ENCODE data around the gene CBLB.

Gene CBLB

DNA sequence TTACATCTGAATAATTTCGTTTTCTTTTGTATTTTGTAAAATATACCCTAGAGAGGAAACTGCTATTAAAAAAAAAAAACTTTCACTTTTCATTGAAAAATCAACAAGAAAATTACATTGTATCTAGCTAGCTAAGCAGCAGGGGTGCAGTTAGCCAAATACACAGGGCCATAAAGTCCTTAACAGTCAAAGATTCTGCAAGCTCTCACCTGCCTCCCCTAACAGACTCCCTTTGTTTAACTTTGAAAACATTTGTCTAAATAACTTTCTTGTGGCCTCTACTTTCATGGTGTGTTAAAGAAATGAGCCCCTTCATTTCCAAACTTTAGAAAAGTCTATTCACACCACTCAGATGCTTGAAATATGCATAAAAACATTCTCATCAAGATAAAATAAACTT lies 23.3 kb downstream of the CBLB start:
- no peak for DNase-seq

DNA sequence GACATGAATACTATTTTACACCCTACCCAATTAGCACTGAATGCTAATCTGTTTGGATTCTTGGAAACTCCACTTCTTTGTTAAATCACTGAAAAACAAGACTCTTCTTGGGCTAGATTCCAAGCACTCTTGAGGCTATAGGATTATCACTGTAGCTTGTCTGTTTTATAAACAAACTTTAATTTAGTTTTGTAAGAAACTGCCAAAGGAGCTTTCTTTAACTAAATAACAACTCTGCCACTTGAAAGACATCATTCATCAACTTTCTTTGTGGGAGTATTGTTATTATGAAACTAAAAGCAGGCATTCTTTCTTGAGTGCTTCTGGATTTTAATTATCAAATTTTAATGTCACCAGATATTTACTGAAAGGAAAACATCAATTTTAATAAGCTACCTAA lies 24.1 kb downstream of the CBLB start:
- DNase-seq: no peak

DNA sequence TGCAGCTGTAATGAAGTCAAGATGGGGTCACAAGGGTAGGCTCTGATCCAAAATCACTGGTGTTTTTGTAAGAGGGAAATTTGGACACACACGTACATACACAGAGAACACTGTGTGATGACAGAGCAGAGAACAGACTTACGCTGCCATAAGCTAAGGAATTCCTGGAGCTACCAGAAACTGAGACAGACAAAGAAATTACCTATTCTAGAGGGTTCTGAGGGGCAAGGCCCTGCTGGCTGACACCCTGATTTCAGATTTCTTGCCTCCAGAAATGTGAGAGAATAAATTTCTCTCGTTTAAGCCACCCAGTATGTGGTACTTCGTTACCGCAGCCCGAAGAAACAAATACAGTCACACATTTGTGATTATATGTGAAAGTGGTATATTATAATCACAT lies 24.8 kb downstream of the CBLB start:
- DNase-seq: no peak

DNA sequence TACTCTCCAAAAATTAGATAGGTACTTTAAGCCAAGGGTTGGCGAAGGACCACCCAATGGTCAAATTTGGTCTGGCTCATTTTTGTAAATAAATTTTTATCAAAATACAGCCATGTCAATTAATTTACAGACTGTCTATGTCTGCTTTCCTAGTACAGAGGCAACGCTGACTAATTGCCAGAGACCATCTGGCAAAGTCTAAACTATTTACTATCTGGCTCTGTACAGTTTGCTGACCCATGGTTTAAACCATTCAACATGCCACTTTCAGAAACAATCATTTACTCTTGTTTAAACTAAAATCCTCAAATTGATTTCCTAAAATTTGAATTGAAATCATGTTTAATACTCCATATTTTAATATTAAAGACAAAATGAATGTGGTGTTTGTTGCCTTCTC lies 25.9 kb downstream of the CBLB start:
- DNase-seq: no peak

DNA sequence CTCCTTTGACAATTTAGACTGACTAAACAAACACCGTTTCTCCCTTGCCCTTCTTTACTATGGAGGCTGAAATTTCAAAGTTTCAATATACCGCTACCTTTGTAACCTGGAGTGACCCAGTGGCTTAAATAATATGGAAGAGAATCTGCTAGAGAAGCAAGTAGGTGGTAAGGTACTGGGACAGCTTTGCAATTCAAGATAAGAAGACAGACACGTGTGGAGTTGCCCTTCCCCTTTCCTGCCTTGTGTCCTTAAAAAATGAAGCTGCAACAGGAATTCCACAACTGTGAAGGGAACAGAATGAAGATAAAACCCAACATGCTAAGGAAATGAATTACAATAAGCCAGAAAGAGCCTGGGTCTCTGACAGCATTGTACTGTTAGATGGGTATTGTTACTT lies 26.4 kb downstream of the CBLB start:
- DNase-seq: no peak

DNA sequence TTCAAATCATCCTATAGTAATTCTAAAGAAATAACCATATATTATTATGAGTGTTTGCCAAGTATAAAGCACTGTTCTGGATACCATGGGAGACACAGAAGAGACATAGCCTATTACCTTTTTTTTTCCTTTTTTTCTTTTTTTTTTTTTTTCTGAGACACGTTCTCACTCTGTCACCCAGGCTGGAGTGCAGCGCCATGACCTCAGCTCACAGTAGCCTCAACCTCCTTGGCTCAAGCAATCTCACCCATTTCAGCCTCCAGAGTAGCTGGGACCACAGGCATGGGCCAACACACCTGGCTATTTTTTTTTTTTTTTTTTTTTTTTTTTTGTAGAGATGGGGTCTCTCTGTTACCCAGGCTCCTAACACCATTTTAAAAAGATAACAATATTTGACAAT lies 30.9 kb downstream of the CBLB start:
- DNase-seq: no peak

DNA sequence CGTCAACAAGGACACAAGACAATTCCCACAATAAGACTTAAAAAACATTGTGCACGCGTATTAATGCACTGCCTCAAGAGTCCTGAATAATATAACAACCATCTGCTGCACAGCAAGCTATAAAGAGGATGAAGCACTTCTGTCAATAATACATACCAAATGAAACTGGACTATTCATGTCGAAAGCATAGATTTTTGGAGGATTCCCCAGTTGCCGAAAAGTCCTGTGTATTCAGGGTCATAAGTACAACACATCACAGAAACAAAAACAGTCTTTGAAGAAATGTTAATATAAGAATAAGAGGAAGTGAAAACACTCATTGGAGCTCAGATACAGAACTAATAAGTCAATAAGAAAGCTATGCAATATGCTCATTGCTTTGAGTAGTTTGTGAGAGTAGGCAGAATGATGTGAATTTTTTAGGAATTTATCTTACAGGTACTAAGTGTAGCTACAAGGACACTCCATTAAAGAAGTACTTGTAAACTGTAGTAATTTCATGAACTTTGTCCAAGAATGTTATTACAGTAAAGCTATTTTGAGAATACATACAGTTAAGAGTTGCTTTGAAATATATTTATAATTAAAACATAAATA lies 31.6 kb downstream of the CBLB start:
- DNase-seq: no peak

DNA sequence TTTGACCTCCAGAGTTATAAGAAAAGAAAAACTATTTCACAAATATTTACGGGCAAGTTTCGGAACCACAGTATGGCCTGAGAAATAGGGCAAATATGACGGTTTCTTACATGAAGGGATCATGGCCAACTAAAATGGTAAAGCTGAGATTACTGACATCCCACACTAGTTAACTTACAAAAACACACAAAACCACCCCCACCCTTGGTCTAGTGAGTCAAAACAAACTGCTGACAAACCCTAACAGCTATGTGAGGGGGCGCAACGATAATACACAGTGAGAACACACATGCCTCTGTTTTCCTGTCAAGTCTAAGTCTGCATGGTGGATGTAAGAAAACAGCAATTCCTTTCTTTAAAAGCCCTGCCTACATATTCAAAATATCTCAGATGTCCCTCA lies 32.3 kb downstream of the CBLB start:
- peak; percentile 54 for DNase-seq

DNA sequence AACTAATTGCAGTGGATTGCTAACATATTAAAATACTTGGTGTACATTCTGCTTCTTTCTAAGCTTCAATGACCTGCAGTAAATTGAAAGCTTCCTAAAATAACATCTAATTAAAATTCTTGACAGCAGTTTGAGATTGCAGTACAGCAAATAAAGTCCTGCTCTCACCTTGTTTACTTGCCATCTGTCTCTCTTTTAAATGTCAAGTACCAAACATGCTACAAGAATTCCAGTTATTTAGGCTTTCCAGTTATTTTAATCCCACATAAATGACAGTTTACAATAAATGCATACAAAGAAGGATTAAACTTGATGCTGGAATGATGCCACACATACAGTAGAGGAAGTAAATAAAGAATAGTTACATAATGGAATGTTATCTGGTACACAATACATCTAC lies 33.2 kb downstream of the CBLB start:
- DNase-seq: peak; percentile 23

DNA sequence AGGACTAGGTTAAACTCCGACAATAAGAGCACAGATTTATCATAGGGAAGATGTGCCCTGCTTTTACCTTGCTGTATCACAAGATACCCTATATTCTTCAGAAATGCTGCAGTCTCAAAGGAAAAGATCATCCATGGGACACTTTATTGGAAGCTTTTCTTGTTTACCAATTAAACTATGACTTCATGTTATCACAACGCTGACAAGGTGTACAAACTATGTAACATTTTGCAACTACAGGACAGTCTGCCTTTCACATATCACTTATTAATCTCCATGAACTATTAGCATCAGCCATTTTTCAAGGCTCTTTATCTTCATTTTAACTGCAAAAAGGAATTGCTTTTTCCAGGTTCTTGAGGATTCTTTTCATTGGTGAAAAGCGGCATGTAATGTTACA lies 34.0 kb downstream of the CBLB start:
- DNase-seq: no peak

DNA sequence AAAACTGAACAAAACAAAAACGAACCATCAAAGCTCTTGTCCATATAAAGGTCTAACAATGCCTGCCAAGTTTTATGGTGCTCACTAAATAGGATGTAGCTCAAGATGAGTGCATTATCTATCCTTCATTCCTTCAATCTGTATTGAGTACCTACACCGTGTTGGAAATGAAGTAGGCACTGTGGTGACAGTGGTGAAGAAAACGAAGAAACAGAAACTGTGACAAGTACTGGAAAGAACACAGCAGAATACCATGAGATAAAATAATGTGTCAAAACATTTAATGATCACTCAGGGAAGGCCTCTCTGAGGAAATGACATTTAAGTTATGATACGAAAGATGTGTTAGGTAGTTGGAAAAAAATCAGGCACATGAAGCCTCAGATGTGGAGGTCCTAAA lies 36.2 kb downstream of the CBLB start:
- no peak for DNase-seq

DNA sequence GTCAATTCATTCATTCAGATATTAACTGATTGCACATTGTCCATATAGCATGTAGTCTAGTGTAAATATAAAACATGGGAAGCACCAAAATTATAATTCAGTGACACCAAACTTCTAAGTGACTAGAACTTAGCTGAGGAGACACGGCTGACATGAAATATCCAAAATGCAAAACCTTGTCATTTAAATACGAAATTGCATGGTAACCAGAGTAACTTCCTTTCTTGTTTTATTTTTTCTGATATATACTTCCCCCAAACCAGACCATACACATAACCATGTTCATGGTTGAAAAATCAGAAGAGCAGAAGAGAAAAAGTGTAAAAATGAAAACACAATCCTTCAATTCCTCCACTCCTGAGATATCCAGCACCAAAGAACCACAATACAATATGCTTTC lies 38.0 kb downstream of the CBLB start:
- DNase-seq: no peak

DNA sequence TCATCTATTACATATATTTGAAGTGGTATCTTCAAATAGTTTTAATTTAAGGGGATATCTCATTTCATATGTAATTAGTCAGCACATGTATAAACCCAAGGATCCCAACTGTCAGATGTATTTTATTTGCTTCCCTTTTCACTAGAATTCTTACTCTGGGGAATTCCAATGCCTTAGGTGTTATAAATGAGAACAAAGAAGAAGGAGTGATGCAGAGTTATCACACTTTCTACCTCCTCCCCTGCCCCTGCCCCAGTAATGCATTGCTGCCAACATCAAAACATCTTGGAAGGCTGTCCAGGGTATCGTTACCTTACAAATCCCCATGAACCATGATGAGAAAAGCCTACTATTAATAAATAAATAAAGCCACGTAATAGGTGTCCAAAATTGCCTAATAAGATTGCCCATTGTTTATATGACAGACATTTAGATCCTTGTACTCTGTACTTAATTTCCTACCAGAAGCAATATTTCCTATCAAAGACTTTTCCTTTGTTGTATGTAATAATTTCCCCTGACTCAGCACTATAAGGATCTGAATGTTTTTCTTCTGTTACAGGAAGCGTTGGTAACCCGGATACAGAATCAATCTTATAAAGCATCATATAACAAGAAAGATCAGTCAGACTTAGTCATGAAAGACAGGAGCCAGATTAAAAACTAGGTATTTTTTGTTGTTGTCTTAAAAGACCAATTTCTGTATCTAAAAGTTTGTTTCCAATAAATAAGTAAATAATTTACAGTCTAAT lies 38.8 kb downstream of the CBLB start:
- DNase-seq: peak; percentile 54

DNA sequence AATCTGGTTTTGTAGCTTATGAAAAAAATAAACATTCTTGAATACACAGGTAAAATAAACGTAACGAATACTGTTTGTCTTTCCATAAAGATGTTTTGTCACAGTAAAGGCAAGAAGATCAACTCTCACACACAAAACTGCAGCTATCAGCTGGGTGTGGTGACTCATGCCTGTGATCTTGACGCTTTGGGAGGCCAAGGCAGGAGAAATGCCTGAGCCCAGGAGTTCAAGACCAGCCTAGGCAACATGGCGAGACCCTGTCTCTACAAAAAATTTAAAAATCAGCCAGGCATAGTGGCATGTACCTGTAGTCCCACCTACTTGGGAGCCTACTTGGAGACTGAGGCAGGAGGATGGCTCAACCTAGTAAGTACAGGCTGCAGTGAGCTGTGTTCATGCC lies 39.6 kb downstream of the CBLB start:
- DNase-seq: no peak

DNA sequence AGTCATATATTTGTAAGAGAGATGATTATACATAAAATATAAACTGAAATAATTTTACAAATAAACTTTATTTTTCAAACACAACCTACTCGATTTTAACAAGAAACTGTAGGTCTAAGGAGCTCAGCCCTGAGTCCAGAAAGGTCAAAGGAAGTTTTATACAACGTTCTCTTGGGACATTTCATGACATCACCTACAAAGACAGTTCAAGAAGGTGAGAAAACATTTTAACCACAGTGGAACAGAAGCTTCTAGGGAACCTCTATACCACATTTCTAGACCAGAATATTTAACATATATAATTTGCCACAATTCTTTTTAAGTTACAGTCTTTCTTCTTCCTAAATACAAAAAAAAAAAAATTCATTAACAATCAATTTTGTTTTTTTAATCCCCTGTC lies 40.1 kb downstream of the CBLB start:
- no peak for DNase-seq

DNA sequence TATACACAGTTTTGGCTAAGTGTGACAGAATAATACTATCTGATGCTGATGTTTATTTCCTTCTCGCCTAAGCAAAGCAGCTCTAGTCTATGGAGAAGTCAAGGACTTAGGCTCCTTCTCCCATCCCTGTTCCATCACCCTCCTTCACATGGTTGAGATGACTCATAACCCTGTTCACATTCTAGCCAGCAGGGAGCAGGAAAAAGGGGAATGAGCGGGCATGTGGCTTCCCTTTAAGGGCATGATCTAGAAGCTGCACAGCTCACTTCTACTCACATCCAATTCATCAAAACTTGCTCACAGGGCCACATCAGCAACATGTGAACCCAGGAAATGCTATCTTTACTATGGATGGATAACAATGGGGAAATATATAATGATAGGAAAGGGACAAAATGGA lies 40.9 kb downstream of the CBLB start:
- peak; percentile 91 for DNase-seq

DNA sequence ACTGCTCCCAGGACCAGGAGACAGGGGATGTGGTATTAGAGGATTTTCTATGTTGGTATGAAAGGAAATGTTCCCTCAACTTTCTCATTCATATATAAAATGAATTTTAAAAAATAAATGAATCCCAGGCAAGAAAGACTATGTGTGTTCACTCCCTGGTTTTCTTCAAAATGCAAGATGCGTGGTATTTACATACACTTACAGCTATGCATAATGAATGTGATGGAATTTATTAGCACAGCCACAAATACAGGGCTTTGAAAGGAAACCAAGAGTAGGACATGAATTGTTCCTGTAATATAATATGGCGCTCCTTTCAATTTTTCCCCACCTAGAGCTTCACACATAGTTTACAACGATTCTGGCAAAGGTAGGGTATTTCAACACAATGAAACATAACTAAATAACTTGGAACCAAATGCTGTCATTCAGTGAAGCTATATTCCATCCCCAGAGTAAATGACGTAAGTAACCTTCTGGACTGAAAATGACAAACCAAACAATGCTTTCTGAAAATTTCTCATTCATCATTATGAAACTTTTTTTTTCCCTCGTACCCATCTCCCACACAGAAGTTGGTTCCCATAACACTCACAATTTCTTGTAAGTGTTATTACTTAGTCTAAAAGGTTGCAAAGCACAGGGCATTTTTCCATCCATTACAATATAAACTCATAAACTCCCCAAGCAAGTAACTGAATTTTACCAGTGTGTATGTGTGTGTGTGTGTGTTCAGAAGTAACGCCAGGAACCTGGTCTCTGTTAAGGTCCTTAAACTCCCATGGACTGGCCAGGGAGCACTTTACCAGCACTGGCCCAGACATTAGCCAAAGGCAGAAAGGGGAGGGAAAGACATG lies 41.8 kb downstream of the CBLB start:
- DNase-seq: peak; percentile 53

DNA sequence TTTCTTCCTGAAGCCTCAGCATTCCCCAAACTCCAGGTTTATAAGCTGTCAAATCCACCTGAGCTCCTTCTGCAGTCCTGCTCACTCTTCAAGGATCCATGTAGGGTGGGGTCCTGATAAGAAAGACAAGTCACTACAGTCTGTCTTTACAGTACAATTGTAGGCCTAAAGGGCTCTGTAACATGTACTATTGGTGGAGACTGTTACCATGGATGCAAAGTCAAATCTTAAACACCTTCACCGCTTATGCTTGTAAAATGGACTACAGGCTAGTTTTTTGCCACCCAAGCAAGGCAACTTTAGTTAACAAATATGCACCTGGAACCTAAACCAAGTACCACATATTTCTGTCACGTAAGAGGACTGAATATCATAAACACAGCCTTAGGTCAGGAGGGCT lies 44.7 kb downstream of the CBLB start:
- DNase-seq: no peak

DNA sequence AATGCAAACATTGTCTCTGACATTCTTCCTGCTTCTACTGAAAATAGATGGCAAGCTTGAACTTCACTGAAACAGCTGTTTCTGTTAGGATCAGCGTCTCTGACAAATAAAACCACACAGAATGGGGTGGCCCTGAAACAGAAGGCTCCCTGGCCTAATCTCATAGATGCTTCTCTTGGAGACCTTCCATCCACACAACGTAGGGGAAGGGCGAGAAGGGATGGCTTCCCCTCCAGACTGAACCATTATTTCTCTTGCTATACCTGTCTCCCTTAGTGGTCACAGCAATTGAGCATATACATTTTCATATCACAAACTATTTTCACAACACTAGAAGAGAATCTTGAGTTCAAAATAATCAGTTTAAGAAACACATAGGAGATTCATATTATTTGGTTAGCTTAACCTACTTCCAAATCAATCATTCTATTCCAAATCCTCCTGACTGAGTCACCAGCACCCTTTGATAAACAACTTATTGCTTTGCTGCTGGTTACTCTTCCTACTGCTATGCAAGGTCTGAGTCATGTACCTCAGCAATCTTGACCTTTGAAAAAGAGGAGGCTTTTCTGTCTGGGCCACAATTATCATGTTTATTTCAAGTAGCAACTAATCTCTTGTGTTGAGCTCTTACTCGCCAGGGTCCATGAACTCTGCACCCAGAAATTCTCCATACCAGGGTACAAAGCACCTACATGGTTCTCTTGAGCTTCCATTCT lies 45.5 kb downstream of the CBLB start:
- DNase-seq: peak; percentile 94

DNA sequence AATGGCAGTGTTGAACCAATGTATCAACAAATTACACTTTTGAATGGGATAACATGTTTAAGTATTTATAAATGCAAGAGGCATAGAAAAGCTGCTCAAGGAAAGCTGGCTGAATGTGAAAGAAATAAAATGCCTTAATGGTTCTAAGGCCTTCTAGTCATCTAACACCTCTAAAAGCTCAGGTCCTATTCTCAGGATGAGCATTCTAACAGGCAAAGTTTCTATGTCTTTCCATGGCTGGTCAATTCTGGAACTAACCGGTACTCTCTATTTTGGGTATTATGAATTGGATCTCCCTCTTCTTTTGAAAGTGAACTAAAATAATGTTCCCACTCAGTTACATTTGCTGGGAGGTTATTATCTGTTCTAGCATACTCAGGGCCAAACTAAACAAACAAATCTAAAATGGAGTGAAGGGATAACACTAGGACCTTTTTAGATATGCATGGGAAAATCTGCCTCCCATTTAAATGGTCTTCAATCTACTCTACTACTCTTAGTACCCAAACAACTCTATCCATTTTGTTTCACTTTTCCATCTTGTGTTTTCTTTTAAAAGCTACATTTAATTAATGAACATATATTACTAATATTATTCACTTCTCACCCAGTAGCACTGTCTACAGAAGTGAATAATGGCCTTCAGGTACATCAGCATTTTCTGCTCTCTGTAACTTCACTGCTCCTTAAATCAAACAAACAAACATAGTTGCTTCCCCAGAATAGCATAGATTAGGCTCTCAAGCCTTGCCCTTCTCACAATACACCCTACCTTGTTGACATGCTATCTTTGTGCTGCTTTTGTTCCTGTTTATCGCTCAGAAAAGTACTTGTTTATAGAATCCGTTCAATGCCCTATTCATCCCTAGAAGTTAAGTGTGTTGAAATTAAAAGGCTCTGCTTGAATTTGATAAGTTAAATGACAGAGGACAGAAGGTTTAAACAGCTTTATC lies 46.4 kb downstream of the CBLB start:
- DNase-seq: no peak

DNA sequence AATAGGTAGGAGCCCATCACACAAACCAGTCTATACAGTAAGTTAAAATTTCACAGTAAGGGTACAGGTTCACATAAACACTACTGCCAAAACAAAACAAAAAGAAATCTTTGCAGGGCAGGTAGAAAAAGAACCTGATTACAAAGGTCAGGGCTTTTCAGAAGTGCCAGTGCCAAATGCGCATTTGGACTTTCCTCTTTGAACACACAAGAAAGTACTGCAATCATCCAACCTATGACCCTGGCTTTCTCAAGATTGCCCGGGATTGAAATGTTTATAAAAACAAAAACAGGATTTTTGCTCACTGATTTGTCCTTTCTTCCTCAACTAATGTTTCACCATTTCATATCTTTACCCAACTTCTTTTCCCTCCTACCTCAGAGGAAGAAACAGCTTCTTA lies 47.4 kb downstream of the CBLB start:
- no peak for DNase-seq

DNA sequence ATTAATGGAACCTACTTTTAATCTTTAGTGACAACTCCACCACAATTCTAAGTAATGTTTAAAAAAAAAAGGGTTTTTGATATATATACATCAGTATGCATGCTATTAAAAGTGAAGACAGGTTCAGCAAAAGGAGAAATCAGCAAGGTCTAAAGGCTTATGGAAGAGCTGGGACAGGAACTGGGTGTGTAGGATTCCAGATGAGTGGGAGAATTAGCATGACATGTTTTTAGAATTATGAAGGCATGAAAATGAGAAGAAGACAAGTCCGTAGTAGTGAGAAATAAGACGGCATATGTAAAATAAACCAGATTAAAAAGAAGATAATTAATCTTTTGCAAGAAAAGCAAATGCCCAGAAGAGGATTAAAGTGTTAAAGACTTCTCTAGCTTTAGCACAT lies 52.0 kb downstream of the CBLB start:
- no peak for DNase-seq

All from fibroblast of upper back skin (primary cell).